ENCODE results near the gene ACTN4.

ACTN4 gene

DNA sequence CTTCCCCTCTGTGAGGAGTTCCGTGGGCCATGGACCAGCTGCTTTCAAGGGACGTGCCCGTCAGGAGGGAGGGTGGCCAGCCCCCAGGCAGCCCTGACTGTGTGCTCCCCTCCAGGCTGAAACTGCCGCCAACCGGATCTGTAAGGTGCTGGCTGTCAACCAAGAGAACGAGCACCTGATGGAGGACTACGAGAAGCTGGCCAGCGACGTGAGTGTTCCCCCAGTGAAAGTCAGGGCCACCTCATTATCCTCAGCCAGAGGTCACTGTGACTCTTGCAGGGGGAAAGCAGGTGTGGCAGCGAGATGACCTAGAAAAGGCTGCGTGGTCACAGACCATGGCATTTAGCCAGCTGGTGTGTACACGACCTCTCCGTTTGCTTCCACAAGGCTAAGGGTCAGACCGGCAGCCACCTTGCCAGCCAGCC is 66.9 kb downstream of the ACTN4 start:
- Histone ChIP-seq H3K27me3 (replicated peaks; ENCODE audit: control insufficient read depth, insufficient read depth, low read length) (no peaks in the 10 kb centered on the region), H3K4me3 (replicated peaks; ENCODE audit: low read depth, low read length) (no peak overlapping the region), H3K36me3 (ENCODE audit: control insufficient read depth, insufficient read depth, low read length) (peaks cover 56% of the 10 kb centered on the region)
- TF ChIP-seq, protein P1, sequence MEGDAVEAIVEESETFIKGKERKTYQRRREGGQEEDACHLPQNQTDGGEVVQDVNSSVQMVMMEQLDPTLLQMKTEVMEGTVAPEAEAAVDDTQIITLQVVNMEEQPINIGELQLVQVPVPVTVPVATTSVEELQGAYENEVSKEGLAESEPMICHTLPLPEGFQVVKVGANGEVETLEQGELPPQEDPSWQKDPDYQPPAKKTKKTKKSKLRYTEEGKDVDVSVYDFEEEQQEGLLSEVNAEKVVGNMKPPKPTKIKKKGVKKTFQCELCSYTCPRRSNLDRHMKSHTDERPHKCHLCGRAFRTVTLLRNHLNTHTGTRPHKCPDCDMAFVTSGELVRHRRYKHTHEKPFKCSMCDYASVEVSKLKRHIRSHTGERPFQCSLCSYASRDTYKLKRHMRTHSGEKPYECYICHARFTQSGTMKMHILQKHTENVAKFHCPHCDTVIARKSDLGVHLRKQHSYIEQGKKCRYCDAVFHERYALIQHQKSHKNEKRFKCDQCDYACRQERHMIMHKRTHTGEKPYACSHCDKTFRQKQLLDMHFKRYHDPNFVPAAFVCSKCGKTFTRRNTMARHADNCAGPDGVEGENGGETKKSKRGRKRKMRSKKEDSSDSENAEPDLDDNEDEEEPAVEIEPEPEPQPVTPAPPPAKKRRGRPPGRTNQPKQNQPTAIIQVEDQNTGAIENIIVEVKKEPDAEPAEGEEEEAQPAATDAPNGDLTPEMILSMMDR (IDR thresholded peaks at IDR 0.05; ENCODE audit: insufficient read depth, low read length, poor library complexity, severe bottlenecking), result no peak
- DNase-seq (ENCODE audit: extremely low read depth, insufficient read length), result no peak

- TF ChIP-seq, protein P1 (IDR thresholded peaks at IDR 0.05; ENCODE audit: insufficient read depth, low read length, poor library complexity, severe bottlenecking), result no peak
- no peak for DNase-seq (ENCODE audit: extremely low read depth, insufficient read length)
- no peak overlapping the region for H3K4me3 ChIP-seq (replicated peaks; ENCODE audit: low read depth, low read length)
Measured at GRCh38 chr19:38715555-38715954, 68.1 kb downstream of the ACTN4 start.

GRCh38 chr19:38717051-38717450 is 69.6 kb downstream of the ACTN4 start:
- no peak for DNase-seq (ENCODE audit: extremely low read depth, insufficient read length)
- H3K36me3 ChIP-seq (ENCODE audit: control insufficient read depth, insufficient read depth, low read length), result peaks cover 53% of the 10 kb centered on the region
- no peak overlapping the region for H3K4me3 ChIP-seq (replicated peaks; ENCODE audit: low read depth, low read length)
- TF ChIP-seq, protein P1 (IDR thresholded peaks at IDR 0.05; ENCODE audit: insufficient read depth, low read length, poor library complexity, severe bottlenecking), result no peak
- no peaks in the 10 kb centered on the region for H3K27me3 ChIP-seq (replicated peaks; ENCODE audit: control insufficient read depth, insufficient read depth, low read length)

More at GRCh38 chr19:38715555-38715954, 68.1 kb downstream of the ACTN4 start:
- H3K27me3 ChIP-seq (replicated peaks; ENCODE audit: control insufficient read depth, insufficient read depth, low read length), result no peaks in the 10 kb centered on the region
- H3K36me3 ChIP-seq (ENCODE audit: control insufficient read depth, insufficient read depth, low read length), result peaks cover 52% of the 10 kb centered on the region

GRCh38 chr19:38717855-38718254 is 70.4 kb downstream of the ACTN4 start:
- TF ChIP-seq, protein P1 (IDR thresholded peaks at IDR 0.05; ENCODE audit: insufficient read depth, low read length, poor library complexity, severe bottlenecking), result no peak
- Histone ChIP-seq H3K4me3 (replicated peaks; ENCODE audit: low read depth, low read length) (no peak overlapping the region), H3K27me3 (replicated peaks; ENCODE audit: control insufficient read depth, insufficient read depth, low read length) (no peaks in the 10 kb centered on the region), H3K36me3 (ENCODE audit: control insufficient read depth, insufficient read depth, low read length) (peaks cover 56% of the 10 kb centered on the region)
- no peak for DNase-seq (ENCODE audit: extremely low read depth, insufficient read length)

DNA sequence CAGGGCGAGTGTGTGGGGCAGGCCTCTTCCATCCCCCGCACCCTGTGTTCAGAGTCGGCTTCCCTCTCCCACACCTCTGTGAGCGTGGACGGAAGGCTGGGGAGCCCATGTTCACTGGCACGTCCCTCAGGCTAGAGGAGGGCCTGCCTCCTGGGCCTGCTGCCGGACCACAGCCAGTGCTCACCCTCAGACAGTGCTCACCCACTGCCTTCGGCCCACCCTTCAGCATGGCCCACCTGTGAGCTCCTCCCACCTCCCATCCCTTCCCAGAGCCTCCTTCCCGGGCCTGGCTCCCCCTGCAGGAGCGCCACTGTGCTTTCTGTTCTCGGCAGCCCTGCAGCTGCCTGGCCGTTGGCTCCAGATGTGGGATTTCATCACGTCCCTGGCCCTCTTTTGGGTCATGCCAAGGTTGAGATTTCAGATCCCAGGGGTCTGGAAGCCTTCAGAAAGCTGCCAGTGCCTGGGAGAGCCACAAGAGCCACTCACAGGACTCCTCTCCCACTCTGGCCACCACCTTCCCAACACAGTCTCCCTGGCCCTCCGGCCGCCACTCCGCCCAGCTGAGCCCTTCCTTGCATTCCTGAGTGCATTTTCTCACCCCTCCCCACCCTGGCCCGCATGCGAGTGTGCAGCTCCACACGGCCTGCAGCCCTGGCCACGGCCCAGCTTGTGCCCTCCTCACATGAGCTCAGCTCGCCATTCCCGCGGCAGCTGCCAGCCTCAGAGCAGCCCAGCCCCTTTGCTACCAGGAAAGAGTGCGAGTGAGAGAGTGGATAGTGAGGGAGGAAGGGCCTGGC is 71.5 kb downstream of the ACTN4 start:
- TF ChIP-seq, protein P1 (IDR thresholded peaks at IDR 0.05; ENCODE audit: insufficient read depth, low read length, poor library complexity, severe bottlenecking), result no peak
- peaks cover 54% of the 10 kb centered on the region for H3K36me3 ChIP-seq (ENCODE audit: control insufficient read depth, insufficient read depth, low read length)
- no peak for DNase-seq (ENCODE audit: extremely low read depth, insufficient read length)
- no peak overlapping the region for H3K4me3 ChIP-seq (replicated peaks; ENCODE audit: low read depth, low read length)
- H3K27me3 ChIP-seq (replicated peaks; ENCODE audit: control insufficient read depth, insufficient read depth, low read length), result no peaks in the 10 kb centered on the region

All from GM06990 (cell line).